SU-DHL-6 (cell line): ENCODE measurements around the gene RPS5.

ENCODE experiments used
- H2AFZ ChIP-seq: fragments of 200-600 bp; sonication (generic); 2 replicates; pipeline ENCODE4 v1.6.1; 2014; ENCODE audit warnings: low read depth, mild to moderate bottlenecking, moderate library complexity, mixed read lengths, antibody characterized with exemption, low read length; ENCODE audit not compliant: severe bottlenecking
- H3F3A ChIP-seq: fragments of 200-600 bp; shearing (Covaris generic); 2 replicates; pipeline ENCODE4 v1.6.0; 2016; ENCODE audit warnings: antibody characterized with exemption, mild to moderate bottlenecking; ENCODE audit not compliant: insufficient read depth
- H3K27ac ChIP-seq: fragments of 200-600 bp; sonication (generic); 2 replicates; pipeline ENCODE4 v1.5.1; 2016; ENCODE audit warnings: low read depth, mild to moderate bottlenecking, low read length, moderate library complexity, mixed read lengths
- H3K27me3 ChIP-seq: fragments of 200-600 bp; sonication (generic), shearing (Covaris generic); 2 replicates; pipeline ENCODE4 v1.6.0; 2014; ENCODE audit warnings: mild to moderate bottlenecking, low read length
- H3K36me3 ChIP-seq: fragments of 200-600 bp; sonication (generic); 2 replicates; pipeline ENCODE4 v1.6.1; 2014; ENCODE audit warnings: mild to moderate bottlenecking, low read length, mixed read lengths
- H3K4me2 ChIP-seq: fragments of 300-600, 200-600 bp; shearing (Covaris generic), sonication (generic); 2 replicates; pipeline ENCODE4 v1.6.0; 2014; ENCODE audit warnings: low read length, low read depth, mild to moderate bottlenecking; ENCODE audit not compliant: poor library complexity, severe bottlenecking
- H3K4me3 ChIP-seq: fragments of 200-600 bp; sonication (generic); 2 replicates; pipeline ENCODE4 v1.5.1; 2014; ENCODE audit warnings: antibody characterized with exemption, low read length, mild to moderate bottlenecking, mixed read lengths; ENCODE audit not compliant: insufficient read depth, poor library complexity, severe bottlenecking
- H3K79me2 ChIP-seq: fragments of 200-600 bp; sonication (generic); 2 replicates; pipeline ENCODE4 v1.6.1; 2014; ENCODE audit warnings: mild to moderate bottlenecking, low read length, moderate library complexity; ENCODE audit not compliant: insufficient read depth
- H3K9ac ChIP-seq: fragments of 200-600 bp; sonication (generic); 2 replicates; pipeline ENCODE4 v1.7.0; 2014; ENCODE audit warnings: mild to moderate bottlenecking, low read length
- H3K9me2 ChIP-seq: fragments of 200-600 bp; sonication (generic); replicated peaks from 2 replicates; pipeline ENCODE4 v1.6.1; 2014; ENCODE audit warnings: low read length; ENCODE audit not compliant: insufficient read depth
- H3K9me3 ChIP-seq: fragments of 200-600 bp; sonication (generic); 2 replicates; pipeline ENCODE4 v1.6.1; 2014; ENCODE audit warnings: low read length, mixed read lengths; ENCODE audit not compliant: insufficient read depth
- H4K20me1 ChIP-seq: fragments of 200-600 bp; sonication (generic); 2 replicates; pipeline ENCODE4 v1.6.1; 2014; ENCODE audit warnings: low read depth, mild to moderate bottlenecking, antibody characterized with exemption, low read length, moderate library complexity, mixed read lengths
- EZH2phosphoT487 ChIP-seq: fragments of 200-600 bp; sonication (generic), shearing (Covaris generic); conservative IDR thresholded peaks from 2 replicates; pipeline ENCODE4 v1.6.1; 2018; ENCODE audit warnings: mild to moderate bottlenecking, antibody characterized with exemption, low read length, moderate library complexity, mixed read lengths
- TF ChIP-seq, protein P1 (sequence below): fragments of 200-600 bp; sonication (generic); IDR thresholded peaks from one replicate; pipeline ENCODE4 v1.5.1; 2017; ENCODE audit warnings: antibody characterized with exemption, mild to moderate bottlenecking, low read length, moderate library complexity; ENCODE audit not compliant: insufficient read depth, poor library complexity, severe bottlenecking

The RPS5 gene

DNA sequence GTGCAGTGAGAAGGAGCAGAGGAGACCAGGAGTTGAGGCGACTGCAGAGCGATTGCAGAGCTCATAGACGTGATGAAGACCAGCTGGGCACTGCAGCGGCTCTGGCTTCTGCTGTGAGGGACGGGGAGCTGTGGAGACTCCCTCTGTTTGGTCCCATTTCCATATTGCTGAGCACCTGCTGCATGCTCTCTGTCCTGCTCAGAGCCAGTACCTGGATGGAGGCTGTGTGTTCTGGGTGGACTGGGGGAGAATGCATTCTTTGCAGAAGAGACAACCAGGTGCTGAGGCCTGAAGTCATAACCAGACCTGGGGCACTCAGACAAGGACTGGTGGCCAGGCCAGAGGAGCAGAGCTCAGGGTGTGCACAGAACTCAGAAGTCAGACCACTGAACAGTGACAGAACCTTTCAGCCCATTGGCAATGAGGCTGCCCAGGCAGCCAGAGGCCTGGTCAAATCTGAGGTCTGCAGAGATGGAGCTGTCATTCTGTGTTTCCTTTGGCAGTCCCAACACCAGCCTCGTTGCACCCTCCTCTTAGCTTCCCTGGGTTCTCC, 32.5 kb upstream of the RPS5 start:
- no peak overlapping the region for H3K9ac ChIP-seq
- TF ChIP-seq, protein P1, sequence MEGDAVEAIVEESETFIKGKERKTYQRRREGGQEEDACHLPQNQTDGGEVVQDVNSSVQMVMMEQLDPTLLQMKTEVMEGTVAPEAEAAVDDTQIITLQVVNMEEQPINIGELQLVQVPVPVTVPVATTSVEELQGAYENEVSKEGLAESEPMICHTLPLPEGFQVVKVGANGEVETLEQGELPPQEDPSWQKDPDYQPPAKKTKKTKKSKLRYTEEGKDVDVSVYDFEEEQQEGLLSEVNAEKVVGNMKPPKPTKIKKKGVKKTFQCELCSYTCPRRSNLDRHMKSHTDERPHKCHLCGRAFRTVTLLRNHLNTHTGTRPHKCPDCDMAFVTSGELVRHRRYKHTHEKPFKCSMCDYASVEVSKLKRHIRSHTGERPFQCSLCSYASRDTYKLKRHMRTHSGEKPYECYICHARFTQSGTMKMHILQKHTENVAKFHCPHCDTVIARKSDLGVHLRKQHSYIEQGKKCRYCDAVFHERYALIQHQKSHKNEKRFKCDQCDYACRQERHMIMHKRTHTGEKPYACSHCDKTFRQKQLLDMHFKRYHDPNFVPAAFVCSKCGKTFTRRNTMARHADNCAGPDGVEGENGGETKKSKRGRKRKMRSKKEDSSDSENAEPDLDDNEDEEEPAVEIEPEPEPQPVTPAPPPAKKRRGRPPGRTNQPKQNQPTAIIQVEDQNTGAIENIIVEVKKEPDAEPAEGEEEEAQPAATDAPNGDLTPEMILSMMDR = no peak
- no peak for TF ChIP-seq EZH2phosphoT487

DNA sequence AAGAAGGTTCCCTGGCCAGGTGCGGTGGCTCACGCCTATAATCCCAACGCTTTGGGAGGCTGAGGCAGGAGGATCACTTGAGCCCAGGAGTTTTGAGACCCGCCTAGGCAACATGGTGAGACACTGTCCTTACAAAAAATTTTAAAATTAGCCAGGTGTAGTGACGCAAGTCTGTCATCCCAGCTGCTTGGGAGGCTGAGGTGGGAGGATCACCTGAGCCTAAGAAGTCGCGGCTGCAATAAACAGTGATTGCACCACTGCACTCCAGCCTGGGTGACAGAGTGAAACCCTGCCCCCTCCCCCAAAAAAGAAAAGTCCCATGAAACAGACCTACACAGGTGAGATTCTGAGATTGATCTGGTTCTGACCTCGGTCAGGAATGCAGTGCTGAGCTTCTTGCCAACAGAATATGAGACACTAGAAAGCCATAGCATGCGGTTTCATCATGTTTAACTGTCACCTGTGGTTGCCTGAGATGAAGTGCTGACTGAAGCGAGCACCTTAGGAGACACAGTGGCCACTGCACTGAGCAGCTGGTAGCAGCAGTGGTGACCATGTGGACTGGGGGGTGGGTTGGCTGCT, 31.8 kb upstream of the RPS5 start:
- no peaks in the 10 kb centered on the region for H3K9me3 ChIP-seq
- no peaks in the 10 kb centered on the region for H3K36me3 ChIP-seq
- no peaks in the 10 kb centered on the region for H3K27me3 ChIP-seq
- no peak overlapping the region for H3K9ac ChIP-seq
- no peak overlapping the region for H3K4me3 ChIP-seq
- TF ChIP-seq, protein P1 = no peak
- TF ChIP-seq EZH2phosphoT487 = no peak
- no peak overlapping the region for H2AFZ ChIP-seq
- H3K27ac ChIP-seq = no peak overlapping the region
- 0 out of 2 replicates have a peak, but pooled peaks cover 5% of the 10 kb centered on the region for H3F3A ChIP-seq
- H4K20me1 ChIP-seq = no peaks in the 10 kb centered on the region
- no peaks in the 10 kb centered on the region for H3K79me2 ChIP-seq
- H3K4me2 ChIP-seq = no peak overlapping the region
- no peaks in the 10 kb centered on the region for H3K9me2 ChIP-seq

More for the DNA sequence above, 32.5 kb upstream of the RPS5 start:
- Histone ChIP-seq H3K4me2 (no peak overlapping the region), H4K20me1 (no peaks in the 10 kb centered on the region), H3K9me3 (no peaks in the 10 kb centered on the region), H3K27ac (no peak overlapping the region), H2AFZ (no peak overlapping the region), H3K27me3 (no peaks in the 10 kb centered on the region), H3K4me3 (no peak overlapping the region), H3K79me2 (no peaks in the 10 kb centered on the region), H3K9me2 (no peaks in the 10 kb centered on the region), H3F3A (no peaks in the 10 kb centered on the region), H3K36me3 (no peaks in the 10 kb centered on the region)

DNA sequence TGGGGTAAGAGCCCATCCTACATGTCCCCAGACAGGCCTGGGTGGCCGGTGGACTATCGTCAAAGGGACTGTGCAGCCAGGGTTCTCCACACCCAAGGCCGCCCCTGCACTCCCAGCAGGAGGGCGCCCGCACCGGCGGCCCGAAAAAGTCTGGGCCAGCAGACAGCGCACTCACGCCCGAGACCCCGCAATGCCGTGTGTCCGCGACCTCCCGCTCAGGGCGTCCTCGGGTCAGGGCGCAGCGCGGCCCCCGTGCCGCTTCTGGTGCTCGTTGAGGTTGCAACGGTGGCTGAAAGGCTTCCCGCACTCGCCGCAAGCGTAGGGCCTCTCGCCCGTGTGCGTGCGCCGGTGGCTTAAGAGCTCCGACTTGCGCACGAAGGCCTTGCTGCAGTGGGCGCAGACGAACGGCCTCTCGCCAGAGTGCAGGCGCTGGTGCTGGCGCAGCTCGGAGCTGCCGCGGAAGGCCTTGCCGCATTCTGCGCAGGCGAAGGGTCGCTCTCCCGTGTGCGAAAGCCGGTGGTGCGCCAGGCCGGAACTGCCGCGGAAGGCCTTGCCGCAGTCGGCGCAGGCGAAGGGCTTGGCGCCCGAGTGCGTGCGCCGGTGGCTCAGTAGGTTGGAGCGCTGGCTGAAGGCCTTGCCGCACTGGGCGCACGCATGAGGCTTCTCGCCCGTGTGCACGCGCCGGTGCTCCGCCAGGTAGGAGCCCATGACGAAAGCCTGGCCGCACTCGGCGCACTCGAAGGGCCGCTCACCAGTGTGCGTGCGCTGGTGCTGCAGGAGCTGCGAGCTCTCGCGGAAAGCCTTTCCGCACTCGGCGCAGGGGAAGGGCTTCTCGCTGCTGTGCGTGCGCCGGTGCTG, 30.9 kb upstream of the RPS5 start:
- Histone ChIP-seq H3K27ac (no peak overlapping the region), H3F3A (0 out of 2 replicates have a peak, but pooled peaks cover 5% of the 10 kb centered on the region), H3K27me3 (no peaks in the 10 kb centered on the region), H3K79me2 (no peaks in the 10 kb centered on the region), H4K20me1 (no peaks in the 10 kb centered on the region), H3K9ac (no peak overlapping the region), H3K4me2 (no peak overlapping the region), H3K9me2 (no peaks in the 10 kb centered on the region), H3K9me3 (no peaks in the 10 kb centered on the region), H3K36me3 (no peaks in the 10 kb centered on the region), H3K4me3 (no peak overlapping the region), H2AFZ (no peak overlapping the region)
- no peak for TF ChIP-seq EZH2phosphoT487
- TF ChIP-seq, protein P1 = no peak
